Tibial nerve (tissue), 4 donors: ENCODE results near the gene DNAJB13. TPM values are rescaled to one million over a fixed set of nuclear protein-coding genes. Genes with fewer than 3 reads are reported as not detected.

Source experiments
- DNase-seq, 2 donors: peaks; one replicate each; pipeline ENCODE4 v3.0.0-alpha.2; 2019; ENCODE audit warnings: low spot score in 2 of 2
- H3K27ac ChIP-seq, 4 donors: fragments of 200-600 bp; sonication (generic) in 3 of 4; one replicate each; pipeline ENCODE4 v1.5.1; 2017 to 2019; ENCODE audit warnings: mild to moderate bottlenecking in 1 of 4
- H3K27me3 ChIP-seq, 2 donors: fragments of 200-600 bp; sonication (generic) in 1 of 2; one replicate each; pipeline versions ENCODE4 v1.5.1 to v1.6.0; 2017 to 2019
- H3K36me3 ChIP-seq, 3 donors: fragments of 200-600 bp; sonication (generic); one replicate each; pipeline ENCODE4 v1.5.1; 2018 to 2019
- H3K4me1 ChIP-seq, 4 donors: fragments of 200-600 bp; sonication (generic) in 3 of 4; one replicate each; pipeline ENCODE4 v1.5.1; 2017 to 2019
- H3K4me3 ChIP-seq, 4 donors: fragments of 200-600 bp; sonication (generic) in 3 of 4; one replicate each; pipeline ENCODE4 v1.5.1; 2017 to 2019; ENCODE audit warnings: mild to moderate bottlenecking in 1 of 4, moderate library complexity in 1 of 4
- H3K9me3 ChIP-seq, 4 donors: fragments of 200-600 bp; sonication (generic) in 3 of 4; one replicate each; pipeline ENCODE4 v1.5.1; 2017 to 2019
- EP300 ChIP-seq, 2 donors: sonication (generic); formaldehyde crosslinking; IDR thresholded peaks; one replicate each; pipeline ENCODE4 v1.6.1; 2017; ENCODE audit warnings: antibody characterized with exemption in 2 of 2, mild to moderate bottlenecking in 1 of 2
- POLR2A ChIP-seq, 2 donors: fragments of 450-650 bp; IDR thresholded peaks; one replicate each; pipeline ENCODE4 v1.6.1; 2017; ENCODE audit warnings: antibody characterized with exemption in 2 of 2, mild to moderate bottlenecking in 2 of 2, moderate library complexity in 2 of 2
- WGBS, 2 donors: methylation state at CpG; one replicate each; pipeline ENCODE4 v1.1.5; 2018; 5-methylcytosine and 5-hydroxymethylcytosine counted together
- total RNA-seq, 4 donors: library from RNA; depleted of rRNA; stranded (reverse); fragments of >200 nt; gene quantifications; one replicate each; pipeline ENCODE4 v1.1.0, GENCODE V29; 2016
- TF ChIP-seq, protein P1 (sequence below), 5 experiments: fragments of 200-600 bp in 3 of 5; fragments of 450-650 bp in 2 of 5; sonication (generic) in 3 of 5; IDR thresholded peaks; one replicate each; pipeline ENCODE4 v1.5.1; 2016 to 2019; ENCODE audit warnings: antibody characterized with exemption in 5 of 5, mild to moderate bottlenecking in 3 of 5, moderate library complexity in 2 of 5

DNAJB13 gene
- total RNA-seq, 4 donors from 2014 or later: 1.2 TPM; not detected in 3

DNA sequence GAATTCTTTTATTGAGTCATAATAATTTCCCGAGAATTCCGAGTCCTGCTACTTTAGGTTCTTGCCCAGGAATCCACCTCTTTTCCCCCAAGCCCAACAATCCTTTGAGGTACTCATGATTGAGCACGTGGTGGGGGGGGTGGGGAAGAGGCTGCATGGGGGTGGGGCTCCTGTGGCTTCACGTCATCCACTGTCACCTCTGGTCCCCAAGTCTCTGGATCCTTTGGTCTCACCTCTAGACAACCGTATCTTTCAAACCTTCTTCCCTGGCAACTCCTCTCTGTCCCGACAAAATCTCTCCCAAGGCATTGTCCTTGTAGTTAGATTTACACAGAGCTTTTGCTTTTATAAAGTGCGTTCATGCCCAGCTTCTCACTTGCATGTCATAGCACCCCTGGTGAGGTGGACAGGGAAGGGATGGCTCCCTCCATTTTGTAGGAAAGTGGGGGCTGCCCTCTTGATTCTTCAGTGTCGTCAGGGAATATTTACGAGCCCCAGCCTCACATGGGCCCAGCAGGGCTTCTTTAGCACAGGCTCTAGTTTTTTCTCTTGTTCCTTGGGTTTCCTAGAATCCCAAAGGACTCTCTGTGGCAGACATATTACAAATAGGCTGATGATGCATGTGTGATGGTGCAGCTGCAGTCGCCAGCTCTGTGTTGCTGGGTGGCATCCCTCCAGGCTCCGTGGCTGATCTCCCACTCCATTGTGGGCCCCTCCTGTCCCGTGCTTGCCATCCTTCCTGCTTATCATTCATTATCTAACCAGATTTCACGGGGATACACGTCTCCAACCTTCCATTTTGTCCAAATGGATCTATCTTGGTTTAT lies 49.7 kb downstream of the DNAJB13 start:
- H3K9me3 ChIP-seq: no peaks in the 10 kb centered on the region
- peaks cover 0 to 5% (median 0%) of the 10 kb centered on the region in 4 donors for H3K4me1 ChIP-seq
- DNase-seq: no peak
- no peak for TF ChIP-seq EP300 (IDR thresholded peaks at IDR 0.05)
- no peak for TF ChIP-seq POLR2A (IDR thresholded peaks at IDR 0.05)
- TF ChIP-seq, protein P1, sequence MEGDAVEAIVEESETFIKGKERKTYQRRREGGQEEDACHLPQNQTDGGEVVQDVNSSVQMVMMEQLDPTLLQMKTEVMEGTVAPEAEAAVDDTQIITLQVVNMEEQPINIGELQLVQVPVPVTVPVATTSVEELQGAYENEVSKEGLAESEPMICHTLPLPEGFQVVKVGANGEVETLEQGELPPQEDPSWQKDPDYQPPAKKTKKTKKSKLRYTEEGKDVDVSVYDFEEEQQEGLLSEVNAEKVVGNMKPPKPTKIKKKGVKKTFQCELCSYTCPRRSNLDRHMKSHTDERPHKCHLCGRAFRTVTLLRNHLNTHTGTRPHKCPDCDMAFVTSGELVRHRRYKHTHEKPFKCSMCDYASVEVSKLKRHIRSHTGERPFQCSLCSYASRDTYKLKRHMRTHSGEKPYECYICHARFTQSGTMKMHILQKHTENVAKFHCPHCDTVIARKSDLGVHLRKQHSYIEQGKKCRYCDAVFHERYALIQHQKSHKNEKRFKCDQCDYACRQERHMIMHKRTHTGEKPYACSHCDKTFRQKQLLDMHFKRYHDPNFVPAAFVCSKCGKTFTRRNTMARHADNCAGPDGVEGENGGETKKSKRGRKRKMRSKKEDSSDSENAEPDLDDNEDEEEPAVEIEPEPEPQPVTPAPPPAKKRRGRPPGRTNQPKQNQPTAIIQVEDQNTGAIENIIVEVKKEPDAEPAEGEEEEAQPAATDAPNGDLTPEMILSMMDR (IDR thresholded peaks at IDR 0.05): no peak
- H3K36me3 ChIP-seq: peaks cover 0 to 56% (median 0%) of the 10 kb centered on the region in 3 donors
- 87 to 92% methylated on average over 14 of the region's 14 CpGs for WGBS, 2 donors
- H3K27me3 ChIP-seq: no peaks in the 10 kb centered on the region
- no peak overlapping the region for H3K4me3 ChIP-seq
- H3K27ac ChIP-seq: no peak overlapping the region

DNA sequence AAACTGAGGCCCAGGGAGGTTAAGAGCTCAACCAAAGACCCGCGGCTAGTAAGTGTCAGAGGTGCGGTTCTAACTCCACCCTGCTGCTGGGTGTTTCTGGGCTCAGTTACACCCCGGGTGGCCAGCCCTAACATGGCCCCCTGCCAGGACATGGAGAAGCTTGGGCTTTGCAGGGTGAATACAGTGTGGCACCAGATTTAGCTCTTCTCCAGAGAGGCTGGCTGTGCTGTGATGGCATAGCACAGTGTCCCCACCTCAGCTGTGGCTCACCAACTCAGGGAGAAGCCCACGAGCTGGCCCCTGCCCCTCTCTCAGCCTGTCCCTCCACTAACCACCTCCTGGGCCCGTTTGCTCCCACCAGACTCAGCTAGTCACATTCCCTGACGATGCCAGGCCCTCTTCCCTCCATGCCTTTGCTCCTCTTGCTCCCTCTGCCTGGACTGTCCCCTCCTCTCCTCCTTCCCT lies 51.0 kb downstream of the DNAJB13 start:
- Histone ChIP-seq H3K27ac (no peak overlapping the region), H3K36me3 (peaks cover 0 to 68% (median 0%) of the 10 kb centered on the region in 3 donors), H3K9me3 (no peaks in the 10 kb centered on the region), H3K27me3 (no peaks in the 10 kb centered on the region), H3K4me1 (peaks cover 0 to 7% (median 0%) of the 10 kb centered on the region in 4 donors), H3K4me3 (no peak overlapping the region)
- TF ChIP-seq EP300 (IDR thresholded peaks at IDR 0.05): no peak
- TF ChIP-seq, protein P1 (IDR thresholded peaks at IDR 0.05): no peak
- TF ChIP-seq POLR2A (IDR thresholded peaks at IDR 0.05): no peak
- 85 to 91% methylated on average over 7 of the region's 7 CpGs for whole genome bisulfite sequencing, 2 donors
- DNase-seq: no peak

DNA sequence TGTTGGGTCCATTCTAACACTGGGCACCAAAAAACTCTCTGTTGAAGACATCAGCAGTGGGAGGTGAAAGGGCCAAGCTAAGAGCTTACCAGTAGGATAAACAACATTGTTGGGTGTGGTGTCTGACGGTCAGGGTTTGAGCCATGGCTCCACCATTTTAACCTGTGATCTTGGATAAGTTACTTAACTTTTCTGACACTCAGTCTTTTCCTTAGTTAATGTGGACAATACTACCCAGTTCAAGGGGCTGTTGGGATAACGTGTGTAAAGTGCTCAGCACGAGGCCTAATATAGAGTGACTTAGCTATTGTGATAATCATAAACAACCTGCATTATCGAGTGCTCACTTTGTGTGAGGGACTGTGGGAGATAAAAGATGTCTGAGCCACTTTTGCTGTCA lies 52.0 kb downstream of the DNAJB13 start:
- 93% methylated on average over 4 of the region's 4 CpGs for WGBS, 2 donors
- no peak overlapping the region for H3K27ac ChIP-seq
- DNase-seq: no peak
- no peaks in the 10 kb centered on the region for H3K27me3 ChIP-seq
- H3K4me1 ChIP-seq: peaks cover 0 to 7% (median 0%) of the 10 kb centered on the region in 4 donors
- no peak overlapping the region for H3K4me3 ChIP-seq
- no peaks in the 10 kb centered on the region for H3K9me3 ChIP-seq
- TF ChIP-seq EP300 (IDR thresholded peaks at IDR 0.05) (no peak), POLR2A (IDR thresholded peaks at IDR 0.05) (no peak)
- TF ChIP-seq, protein P1 (IDR thresholded peaks at IDR 0.05): no peak
- H3K36me3 ChIP-seq: peaks cover 0 to 71% (median 0%) of the 10 kb centered on the region in 3 donors

DNA sequence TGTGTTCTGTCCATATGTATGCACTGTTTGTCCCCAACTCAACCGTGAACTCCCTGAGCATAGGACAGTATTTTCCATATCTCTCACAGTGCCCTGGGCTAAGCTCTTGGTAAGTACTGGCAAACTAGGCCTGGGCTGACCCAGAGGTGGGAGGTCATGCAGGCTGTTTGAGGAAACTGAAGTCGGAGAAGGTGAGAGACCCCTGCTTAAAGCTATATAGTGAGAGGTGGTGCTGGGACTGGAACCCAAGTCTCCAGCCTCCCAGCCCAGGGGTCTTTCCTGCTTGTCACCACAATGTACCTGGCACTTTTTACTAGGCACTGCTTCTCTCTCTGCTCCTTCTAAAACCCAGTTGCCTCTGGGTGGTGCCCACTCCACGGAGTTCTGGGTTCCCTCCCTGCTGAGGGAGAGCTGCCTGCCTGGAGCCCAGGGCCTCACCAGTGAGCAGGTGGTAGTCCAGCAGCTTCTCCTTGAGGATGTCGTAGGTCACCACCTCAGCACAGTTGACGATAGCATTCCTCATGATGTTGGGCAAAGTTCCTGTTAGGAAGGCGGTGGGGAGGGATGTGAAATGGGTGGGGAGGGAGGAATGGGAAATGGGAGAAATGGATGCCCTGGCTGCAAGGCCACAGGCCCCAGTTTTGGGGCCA lies 53.3 kb downstream of the DNAJB13 start:
- Histone ChIP-seq H3K27ac (no peak overlapping the region), H3K4me3 (no peak overlapping the region), H3K27me3 (no peaks in the 10 kb centered on the region), H3K36me3 (peaks cover 0 to 76% (median 0%) of the 10 kb centered on the region in 3 donors), H3K9me3 (no peaks in the 10 kb centered on the region), H3K4me1 (peaks cover 0 to 7% (median 0%) of the 10 kb centered on the region in 4 donors)
- TF ChIP-seq, protein P1 (IDR thresholded peaks at IDR 0.05): no peak
- no peak for TF ChIP-seq POLR2A (IDR thresholded peaks at IDR 0.05)
- no peak for DNase-seq
- WGBS, 2 donors: 87 to 96% methylated on average over 6 of the region's 6 CpGs
